OCI-LY1 (cell line): Measurements from ENCODE around the gene FHOD3.

Experiments
- EZH2 ChIP-seq: fragments of 200-600 bp; sonication (generic), shearing (Covaris generic); IDR thresholded peaks from 2 replicates; pipeline ENCODE4 v1.8.0; 2017; ENCODE audit warnings: borderline replicate concordance, mixed run types, mild to moderate bottlenecking, antibody characterized with exemption, low read length, moderate library complexity, mixed read lengths
- TF ChIP-seq, protein P1 (sequence below): fragments of 200-600 bp; sonication (generic), shearing (Covaris generic); IDR thresholded peaks from 2 replicates; pipeline ENCODE4 v1.5.1; 2017; ENCODE audit warnings: mild to moderate bottlenecking, antibody characterized with exemption, low read length, moderate library complexity, mixed read lengths

DNA sequence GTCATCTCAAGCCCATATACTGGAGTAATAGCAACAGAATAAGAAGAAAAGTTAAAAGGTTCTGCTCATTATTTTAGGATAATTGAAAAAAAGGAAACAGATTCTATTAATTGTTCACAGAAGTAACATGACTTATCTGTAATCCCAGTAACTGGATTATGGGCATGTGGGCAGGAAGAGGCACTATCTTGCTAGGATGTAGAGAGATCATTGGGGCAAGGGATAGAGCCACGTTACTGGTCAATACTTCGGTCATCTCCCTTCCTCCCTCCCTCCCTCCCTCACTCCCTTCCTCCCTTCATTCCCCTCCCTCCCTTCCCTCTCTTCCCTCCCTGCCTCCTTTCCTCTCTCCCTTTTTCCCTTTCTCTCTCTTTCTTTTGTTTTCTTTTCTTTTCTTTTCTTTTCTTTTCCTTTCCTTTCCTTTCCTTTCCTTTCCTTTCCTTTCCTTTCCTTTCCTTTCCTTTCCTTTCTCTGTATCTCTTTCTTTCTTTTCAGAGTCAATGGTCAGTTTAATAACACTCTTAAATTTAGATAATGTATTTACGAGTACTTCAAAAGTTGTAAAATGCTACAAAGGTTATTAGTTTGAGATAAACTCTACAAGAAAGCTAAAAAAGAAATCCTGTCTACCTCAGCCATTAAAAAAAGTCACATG is 82.8 kb downstream of the FHOD3 start:
- TF ChIP-seq, protein P1, sequence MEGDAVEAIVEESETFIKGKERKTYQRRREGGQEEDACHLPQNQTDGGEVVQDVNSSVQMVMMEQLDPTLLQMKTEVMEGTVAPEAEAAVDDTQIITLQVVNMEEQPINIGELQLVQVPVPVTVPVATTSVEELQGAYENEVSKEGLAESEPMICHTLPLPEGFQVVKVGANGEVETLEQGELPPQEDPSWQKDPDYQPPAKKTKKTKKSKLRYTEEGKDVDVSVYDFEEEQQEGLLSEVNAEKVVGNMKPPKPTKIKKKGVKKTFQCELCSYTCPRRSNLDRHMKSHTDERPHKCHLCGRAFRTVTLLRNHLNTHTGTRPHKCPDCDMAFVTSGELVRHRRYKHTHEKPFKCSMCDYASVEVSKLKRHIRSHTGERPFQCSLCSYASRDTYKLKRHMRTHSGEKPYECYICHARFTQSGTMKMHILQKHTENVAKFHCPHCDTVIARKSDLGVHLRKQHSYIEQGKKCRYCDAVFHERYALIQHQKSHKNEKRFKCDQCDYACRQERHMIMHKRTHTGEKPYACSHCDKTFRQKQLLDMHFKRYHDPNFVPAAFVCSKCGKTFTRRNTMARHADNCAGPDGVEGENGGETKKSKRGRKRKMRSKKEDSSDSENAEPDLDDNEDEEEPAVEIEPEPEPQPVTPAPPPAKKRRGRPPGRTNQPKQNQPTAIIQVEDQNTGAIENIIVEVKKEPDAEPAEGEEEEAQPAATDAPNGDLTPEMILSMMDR = no peak
- no peak for TF ChIP-seq EZH2
